Inferior parietal cortex (tissue), 1 donor: ENCODE measurements around the gene CFD.
"Not testable (repeated sequence)": the region's sequence is repeated elsewhere in the genome, so short reads cannot be mapped to it uniquely, and the experiment has no call there.

Source experiments
- DNase-seq: peaks from one replicate; pipeline ENCODE4 v3.0.0-alpha.2; 2016; ENCODE audit errors: extremely low spot score

Gene CFD

GRCh38 chr19:888581-889385 is 29.3 kb downstream of the CFD start:
- no peak for DNase-seq

- DNase-seq, result no peak
These were observed 30.3 kb downstream of the CFD start for GRCh38 chr19:889662-890295.

GRCh38 chr19:890831-891230 is 31.4 kb downstream of the CFD start:
- DNase-seq, result no peak

GRCh38 chr19:891421-892200 is 32.1 kb downstream of the CFD start:
- not testable (repeated sequence) for DNase-seq

- no peak for DNase-seq
These were observed 32.9 kb downstream of the CFD start for GRCh38 chr19:892243-892893.

- DNase-seq, result peak; percentile 95
These were observed 33.6 kb downstream of the CFD start, which contains the start of the genes MED16 and RNU6-9 for GRCh38 chr19:892894-893689. Gene MED16, minus strand, starts transcription at chr19:893187. Its CDS starts 2,056 bp downstream, at chr19:891131. Gene RNU6-9, plus strand, starts transcription at chr19:893484.

GRCh38 chr19:896434-896833 is 37.0 kb downstream of the CFD start:
- no peak for DNase-seq

- DNase-seq, result no peak
These were observed 37.5 kb downstream of the CFD start for GRCh38 chr19:896999-897398.

- DNase-seq, result no peak
These were observed 38.1 kb downstream of the CFD start for GRCh38 chr19:897442-898039.

- peak; percentile 51 for DNase-seq
These were observed 39.2 kb downstream of the CFD start for GRCh38 chr19:898663-899062.

GRCh38 chr19:899336-900042 is 40.0 kb downstream of the CFD start:
- DNase-seq, result no peak

- DNase-seq, result no peak
These were observed 40.5 kb downstream of the CFD start for GRCh38 chr19:900043-900301.

- no peak for DNase-seq
These were observed 41.0 kb downstream of the CFD start for GRCh38 chr19:900302-901111.

- no peak for DNase-seq
These were observed 42.0 kb downstream of the CFD start for GRCh38 chr19:901216-902092.

GRCh38 chr19:902093-902370 is 42.6 kb downstream of the CFD start:
- no peak for DNase-seq

- DNase-seq, result no peak
These were observed 43.2 kb downstream of the CFD start for GRCh38 chr19:902446-903226.

GRCh38 chr19:903266-903797 is 43.9 kb downstream of the CFD start:
- DNase-seq, result no peak

- DNase-seq, result no peak
These were observed 45.1 kb downstream of the CFD start for GRCh38 chr19:904545-904944.
